M059J (cell line): ENCODE measurements around the gene BMI1. TPM values are rescaled to one million over a fixed set of nuclear protein-coding genes. Genes with fewer than 3 reads are reported as not detected.

Experiments
- DNase-seq: peaks from one replicate; pipeline ENCODE4 v3.0.0-alpha.2; 2012; ENCODE audit warnings: low read depth
- total RNA-seq: library from RNA; depleted of rRNA; stranded (reverse); fragments of >200 nt; shearing (Covaris generic); gene quantifications from 2 replicates; pipeline ENCODE4 v1.2.3, GENCODE V29; 2014

The BMI1 gene
- total RNA-seq, 1 experiment from 2014 or later, result 34.2 TPM

DNA sequence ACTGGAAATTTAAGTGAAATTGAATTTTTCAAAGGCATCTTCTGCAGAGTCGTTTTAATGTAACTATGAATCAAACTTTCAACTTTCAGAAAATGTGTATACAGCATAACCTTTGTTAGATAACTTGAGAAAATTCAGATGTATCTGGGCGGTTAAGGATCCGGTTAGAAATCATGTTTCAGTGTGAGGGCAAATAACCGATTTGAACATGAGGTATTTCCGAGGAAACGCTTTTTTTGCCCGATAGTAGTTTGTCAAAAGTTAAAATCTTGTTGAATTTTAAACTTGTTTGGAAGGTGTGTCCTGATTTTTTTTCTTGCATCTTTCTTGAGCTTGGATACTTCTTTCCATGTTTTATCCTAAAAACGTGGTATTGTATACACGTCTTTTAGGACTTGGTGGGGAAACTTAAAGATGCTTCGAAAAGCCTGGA is 1.3 kb upstream of the BMI1 start:
- no peak for DNase-seq

DNA sequence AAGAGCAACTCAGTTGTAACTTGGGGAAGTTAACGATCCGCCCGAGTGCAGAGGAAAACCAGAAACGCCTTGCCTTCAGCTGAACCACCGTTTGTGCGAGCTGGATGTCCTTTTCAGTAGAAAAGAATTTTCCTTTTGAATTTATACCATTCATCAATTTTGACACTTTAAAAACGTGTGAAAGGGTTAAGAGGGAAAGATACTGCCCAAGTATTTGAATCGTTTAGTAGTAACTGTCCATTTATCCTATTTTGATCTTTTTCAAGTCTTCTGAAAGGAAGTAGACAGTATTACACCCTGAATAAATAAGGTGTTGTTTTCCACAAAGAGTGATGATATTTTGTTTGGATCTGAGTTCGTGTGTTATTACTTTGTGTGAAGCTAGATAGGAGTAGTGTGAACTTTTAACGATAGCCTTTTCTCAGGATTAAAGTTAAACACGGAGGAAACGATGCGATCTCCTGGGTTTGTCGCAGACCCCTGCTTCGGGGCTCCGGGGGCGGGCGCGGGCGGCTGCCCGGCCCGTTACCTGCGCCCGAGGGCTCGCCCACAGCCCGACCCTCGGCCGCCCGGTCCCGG is 830 bp upstream of the BMI1 start:
- no peak for DNase-seq

DNA sequence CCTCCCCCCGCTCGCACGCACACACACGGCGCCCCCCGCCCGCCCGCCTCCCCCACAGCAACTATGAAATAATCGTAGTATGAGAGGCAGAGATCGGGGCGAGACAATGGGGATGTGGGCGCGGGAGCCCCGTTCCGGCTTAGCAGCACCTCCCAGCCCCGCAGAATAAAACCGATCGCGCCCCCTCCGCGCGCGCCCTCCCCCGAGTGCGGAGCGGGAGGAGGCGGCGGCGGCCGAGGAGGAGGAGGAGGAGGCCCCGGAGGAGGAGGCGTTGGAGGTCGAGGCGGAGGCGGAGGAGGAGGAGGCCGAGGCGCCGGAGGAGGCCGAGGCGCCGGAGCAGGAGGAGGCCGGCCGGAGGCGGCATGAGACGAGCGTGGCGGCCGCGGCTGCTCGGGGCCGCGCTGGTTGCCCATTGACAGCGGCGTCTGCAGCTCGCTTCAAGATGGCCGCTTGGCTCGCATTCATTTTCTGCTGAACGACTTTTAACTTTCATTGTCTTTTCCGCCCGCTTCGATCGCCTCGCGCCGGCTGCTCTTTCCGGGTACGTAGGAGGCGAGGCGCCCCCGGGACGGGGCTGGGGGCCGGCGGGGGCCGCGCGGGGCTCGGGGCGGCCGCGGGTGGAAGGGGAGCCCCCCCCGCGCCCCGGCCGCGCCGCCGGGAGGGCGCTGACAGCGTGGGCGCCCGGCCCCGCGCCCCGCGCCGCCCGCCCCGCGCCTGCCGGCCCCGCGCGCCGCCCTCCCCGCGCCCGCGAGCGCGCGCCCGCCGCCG is 441 bp downstream of the BMI1 start:
- peak; percentile 50 for DNase-seq

DNA sequence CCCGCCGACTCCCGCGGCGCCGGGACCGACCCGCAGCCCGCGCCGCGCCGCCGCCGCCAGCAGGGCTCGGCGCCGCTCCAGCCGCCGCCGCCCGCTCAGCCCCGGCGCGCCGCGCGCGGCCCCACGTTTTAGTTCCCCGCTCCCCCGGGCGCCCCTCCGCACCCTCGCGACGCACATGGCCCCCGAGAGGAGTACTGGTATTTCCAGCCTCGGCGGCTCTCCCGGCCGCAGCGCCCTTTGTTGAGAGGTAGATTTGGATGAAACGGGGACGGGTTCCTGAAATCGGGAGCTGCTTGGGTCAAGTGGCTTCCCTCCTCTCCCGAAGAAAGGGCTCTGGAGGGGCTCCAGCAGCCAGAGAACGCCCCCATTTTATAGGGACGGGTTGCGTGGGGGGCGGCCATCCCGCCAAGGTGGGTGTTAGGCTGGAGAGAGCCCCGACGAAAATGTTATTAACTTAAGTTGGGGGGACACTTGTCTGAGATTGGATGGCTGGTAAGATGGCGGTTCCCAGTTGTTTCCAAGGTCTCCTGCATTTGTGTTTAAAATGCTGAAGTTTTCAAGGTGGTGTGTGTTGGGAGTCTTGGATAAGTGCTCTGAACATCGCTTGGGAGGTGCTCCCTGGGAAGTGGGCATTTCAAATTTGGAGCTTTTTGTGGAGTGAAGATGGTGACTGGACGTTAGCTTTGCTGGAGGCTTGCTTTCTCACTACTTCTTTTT is 1.2 kb downstream of the BMI1 start:
- no peak for DNase-seq

DNA sequence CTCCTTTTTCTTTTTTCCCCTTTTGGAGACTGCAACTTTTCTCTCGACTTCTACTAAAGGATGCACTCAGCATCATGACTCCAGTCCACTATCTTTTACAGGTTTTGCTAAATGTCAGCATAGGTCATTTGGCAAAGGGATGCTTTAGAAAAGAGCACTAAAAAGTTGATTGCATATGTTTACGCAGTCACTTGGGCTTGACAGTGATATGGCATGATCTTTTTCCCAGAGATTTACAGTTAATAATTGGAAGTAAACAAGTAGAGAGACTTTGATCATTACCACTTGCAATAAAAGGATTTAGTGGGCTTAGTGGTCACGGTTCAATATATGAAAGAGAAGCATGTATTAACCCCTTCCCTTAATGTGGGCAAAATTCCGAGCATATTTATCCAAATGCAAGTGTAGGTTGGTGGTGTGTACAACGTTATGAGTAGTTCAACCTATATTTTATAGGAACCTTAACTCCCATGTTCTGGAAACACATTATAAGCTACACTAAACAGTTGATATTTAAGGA is 1.8 kb downstream of the BMI1 start:
- no peak for DNase-seq

DNA sequence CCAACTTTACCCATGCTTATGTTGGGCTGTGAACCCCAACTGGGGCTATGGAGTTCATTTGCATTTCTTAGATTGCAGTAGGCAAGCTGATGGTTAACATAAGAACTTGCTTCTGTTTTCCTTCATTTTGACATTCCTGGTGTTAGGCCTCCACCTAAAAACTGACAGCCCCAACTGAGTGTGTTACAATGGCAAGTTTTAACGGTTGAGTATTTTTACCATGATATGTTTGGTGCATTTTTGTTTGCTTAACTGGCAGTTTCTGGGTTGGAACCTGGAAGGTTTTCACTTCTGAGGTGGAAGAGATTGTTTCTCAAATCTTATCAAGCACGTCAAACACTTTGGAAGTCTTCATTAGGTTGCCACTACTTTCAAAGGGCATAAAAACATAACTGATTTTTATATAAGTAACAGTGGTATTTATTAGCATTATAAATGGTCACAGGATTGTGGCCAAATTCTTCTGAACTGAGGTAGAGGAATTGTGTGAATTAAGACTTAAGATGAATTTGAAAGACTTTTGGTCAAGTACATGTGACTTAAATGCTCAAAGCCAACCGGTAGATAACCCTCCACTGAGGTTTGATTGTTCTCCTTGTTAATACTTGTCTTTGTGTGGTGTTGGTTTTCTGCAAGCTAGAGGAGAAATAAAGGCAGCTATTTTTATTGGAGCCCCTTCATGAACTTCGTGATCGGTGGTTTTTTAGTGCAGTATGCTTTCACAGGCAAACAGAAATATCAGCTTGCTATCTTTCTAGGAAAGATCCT is 2.8 kb downstream of the BMI1 start:
- DNase-seq, result no peak

DNA sequence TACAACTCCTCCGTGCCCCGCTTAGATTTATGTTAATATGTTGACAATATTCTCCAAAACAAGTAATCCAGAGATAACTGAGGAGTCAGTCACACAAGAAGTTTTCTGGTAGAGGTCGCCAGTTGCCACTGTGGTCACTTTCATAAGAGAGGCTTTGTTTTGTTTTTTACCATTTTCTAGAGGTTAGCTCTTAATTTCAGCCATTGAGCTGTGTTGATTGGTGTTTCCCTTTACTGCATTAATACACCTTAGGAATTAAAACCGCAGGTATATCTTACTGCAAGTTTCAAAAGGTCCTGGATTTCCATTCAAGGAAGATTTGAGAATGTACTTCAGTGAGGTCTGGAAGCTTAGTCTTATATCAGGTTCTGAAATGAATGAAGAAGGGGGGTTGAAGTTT is 3.5 kb downstream of the BMI1 start:
- no peak for DNase-seq

DNA sequence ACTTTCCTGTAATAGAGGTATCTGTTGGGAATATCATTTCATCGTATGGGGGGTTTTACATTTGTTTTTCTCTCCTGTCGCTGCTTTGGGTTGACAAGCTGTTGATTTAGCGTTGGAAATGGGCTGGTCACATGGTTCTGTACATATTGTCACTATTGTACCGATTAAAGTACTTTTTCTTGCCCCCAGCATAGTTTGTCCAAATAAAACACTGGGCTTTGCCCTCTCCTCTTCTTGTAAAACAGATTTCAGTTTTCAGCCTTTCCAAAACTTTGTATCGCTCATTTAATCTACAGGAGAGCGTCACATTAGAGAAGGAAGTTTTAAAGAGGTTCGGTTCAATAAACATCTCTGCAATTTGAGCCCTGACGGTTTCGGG is 4.0 kb downstream of the BMI1 start:
- no peak for DNase-seq

DNA sequence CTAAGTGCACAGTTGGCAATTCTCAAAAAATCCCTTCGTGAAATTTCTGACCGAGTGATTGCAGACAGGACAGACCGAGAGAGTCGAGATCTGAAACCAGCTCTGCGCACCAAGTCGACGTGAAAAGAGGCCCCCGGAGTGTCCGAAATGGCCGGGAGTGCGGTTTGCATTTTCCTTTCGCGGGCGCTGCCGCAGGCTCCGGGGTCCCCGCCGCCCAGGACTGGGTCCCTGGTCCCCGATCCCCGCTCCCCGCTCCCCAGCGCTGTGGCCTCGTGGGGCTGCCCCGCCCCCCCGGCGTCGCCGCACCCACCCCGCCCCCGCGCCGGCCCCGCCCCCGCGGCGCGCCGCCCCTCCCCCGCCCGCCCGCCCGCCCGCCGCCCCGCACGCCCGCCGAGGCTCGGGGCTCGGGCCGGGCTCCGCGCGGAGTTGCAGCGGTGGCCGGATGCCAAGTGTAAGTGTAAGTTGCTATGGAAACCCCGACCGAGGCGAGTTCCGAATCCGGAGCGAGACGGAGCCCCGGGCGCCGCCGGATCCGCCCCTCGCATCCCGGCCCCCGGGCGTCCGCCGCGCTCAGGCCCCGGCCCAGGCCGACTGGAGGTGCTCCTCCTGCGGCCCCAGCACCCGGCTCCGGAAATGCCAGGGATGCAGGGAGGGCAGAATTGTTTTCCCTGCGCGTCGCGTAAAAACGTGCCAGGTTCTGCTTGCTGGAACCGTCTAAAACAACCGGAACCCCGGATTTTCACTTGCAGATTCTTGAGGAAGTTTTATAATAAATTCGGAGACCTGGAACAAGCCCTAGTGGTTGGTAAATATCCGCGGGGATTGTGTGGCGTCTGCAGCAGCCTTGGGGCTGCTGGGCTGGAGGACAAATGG is 4.6 kb downstream of the BMI1 start:
- DNase-seq, result peak; percentile 57

DNA sequence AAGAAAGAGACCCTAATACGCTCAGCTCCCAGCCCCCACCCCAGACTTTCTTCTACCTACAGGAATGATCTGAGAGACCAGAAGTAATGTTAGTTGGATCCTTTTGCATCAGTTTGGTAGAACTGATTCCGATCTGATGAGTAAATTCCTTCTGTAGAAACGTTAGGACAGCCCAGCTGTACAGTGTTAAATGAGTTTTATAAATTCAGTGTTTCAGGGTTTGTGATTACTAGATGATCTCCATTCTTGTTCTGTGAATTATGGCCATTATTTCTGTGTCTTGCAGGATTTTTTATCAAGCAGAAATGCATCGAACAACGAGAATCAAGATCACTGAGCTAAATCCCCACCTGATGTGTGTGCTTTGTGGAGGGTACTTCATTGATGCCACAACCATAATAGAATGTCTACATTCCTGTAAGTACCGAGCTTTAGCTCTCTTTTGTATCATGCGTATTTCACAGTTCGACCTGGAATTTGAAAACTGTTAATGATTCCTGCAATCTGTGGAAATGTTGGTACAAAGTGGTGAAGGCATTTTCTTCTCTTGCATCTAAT is 5.3 kb downstream of the BMI1 start:
- DNase-seq, result no peak

DNA sequence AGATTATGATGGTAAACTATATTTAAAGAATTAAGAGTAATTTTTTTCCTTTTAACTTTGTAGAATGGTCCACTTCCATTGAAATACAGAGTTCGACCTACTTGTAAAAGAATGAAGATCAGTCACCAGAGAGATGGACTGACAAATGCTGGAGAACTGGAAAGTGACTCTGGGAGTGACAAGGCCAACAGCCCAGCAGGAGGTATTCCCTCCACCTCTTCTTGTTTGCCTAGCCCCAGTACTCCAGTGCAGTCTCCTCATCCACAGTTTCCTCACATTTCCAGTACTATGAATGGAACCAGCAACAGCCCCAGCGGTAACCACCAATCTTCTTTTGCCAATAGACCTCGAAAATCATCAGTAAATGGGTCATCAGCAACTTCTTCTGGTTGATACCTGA is 8.3 kb downstream of the BMI1 start:
- no peak for DNase-seq

DNA sequence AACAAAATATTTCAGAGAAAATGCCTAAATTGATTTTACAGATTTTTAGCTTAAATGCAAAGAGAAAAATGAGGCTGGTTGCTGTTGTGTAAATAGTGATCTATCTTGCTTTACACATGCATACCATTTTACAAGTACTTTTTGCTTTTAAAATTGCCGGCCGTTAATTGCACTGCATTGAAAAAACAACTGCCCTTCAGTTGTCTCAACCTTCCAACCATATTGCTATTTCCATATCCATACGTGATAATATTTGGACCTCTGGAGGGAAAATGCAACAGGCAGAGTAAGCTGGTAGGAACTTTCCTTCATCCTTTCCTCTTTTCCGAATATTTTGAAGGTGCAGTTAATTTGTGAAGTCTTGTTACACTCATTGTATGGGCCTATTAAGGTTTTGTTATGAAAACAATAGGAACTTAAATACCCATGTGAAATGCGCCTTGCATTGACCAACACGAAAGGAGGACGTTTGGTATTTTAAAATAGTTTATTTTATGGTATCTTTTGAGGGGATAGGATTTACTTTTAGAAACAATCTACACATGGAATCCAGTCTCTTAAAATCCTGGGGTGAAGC is 11.3 kb downstream of the BMI1 start:
- DNase-seq, result no peak

DNA sequence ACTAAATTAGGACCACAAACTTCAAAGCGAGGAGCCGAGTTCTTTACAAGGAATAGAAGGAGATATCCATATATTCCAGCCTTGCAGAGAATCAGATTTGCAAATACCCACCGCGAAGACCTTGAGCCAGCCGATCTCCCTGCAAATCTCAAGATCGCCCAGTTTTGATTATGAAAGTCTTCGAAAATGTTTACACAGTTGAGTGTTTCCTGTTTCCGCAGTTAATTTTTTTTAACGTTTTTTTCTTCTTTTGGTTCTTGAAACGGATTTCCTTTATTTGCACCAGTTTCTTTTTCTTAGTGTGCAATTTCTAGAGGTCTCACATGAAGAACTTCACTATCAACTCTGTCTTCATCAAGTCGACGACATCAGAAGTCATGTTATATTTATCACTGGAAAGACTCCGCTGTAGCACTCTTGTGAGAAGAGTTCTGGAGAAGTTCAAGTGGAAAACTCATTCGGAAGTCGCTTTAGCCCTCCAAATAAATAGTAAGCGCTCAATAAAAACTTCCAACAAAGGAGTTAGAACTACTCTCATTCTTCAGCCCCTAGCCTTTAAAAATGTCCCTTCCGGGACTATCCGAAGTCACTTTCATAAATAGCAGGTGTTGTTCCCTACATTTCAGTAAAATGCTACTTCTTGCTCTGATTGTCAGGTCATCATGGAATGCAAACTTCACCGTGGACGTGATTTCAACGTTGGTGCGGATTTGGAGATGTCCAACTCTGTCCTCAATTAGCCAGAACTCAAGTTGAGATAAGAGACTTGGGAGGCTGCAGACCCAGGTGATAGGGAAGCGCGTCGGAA is 12.5 kb downstream of the BMI1 start:
- DNase-seq, result no peak

DNA sequence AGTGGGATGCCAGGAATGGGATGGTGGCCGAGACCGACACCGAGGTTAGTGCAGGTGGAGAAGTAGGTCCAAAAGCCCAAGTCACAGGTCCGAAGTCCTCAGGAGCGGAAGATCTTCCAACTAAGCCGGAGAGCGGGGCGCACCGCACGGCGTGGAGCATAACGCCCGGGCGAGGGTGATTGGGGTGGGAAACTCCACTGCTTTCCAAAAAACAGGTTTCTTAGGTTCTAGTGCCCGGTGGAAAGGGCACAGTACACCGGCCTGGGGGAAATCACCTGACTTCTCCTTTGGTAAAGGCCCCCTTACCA is 13.0 kb downstream of the BMI1 start:
- no peak for DNase-seq

DNA sequence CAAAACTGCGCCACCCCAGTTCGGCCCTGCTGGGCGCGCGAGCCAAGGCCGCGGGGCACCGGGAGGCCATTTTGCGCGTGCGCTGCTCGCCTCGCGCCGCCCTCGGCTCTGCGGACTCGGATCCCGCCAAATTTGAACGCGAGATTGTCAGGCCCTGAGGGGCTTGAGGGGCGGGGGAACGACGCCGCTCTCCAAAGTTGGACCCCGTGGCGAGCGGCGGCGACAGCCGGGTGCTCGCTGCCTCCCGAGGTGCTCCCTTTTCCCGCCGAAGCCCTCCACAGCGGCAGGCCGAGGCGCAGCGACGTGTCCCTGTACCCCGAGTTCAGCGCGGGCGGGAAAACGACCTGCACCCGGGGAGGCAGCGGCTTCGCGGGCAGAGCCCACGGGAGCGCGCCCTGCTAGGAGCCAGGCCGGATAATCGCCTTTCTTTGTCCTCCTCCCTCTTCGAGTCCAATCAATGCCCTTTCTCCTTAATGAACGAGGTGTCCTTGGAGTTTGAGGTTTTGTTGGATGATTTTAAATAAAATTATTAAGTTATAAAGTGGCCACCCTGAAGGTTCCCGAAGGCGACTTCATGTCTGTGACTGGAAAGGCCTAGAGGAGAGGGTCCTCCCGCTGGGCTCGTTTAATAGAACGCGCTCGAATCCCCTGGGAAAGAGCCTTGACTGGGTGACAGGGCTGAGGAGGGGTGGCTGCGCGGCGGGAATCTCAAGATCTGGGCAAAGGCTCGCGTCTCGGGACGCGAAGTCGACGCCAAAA is 13.7 kb downstream of the BMI1 start:
- no peak for DNase-seq

DNA sequence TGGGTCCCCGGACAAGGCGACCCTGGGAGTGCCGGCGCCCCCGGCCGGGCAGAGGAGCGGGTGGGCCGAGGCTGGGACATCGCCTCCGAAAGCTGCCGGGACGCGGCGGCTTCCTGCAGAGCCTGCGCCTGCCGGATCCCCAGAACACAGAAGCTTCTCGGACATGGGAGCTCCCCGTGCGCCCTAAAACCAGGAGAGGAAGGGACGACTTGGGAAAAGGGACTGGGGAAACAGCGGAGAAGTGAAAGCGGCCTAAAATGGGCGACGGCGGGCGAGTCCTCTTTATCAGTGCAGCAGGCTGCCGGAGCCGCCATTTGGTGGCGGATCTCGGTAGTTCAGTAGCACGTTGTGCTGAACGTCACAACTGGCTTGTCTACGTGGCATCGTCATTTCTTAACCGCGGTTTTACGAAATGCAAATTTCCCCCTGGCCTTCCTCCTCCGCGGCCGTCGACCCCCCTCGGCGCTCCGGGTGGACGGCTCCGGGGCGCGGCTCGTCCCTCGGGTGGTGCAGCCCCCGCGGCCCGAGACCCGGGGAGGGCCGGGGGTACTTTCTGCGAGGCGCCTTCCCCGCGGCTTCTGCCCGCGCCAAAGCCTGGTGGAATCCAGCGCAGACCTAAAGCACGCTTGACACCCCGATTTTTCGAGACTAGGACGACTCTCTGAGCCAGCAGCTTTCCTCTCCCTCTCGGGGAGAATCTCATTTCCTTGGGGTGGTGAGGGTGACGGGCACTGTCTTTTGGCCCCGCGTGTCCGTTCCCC is 14.5 kb downstream of the BMI1 start:
- DNase-seq, result no peak

DNA sequence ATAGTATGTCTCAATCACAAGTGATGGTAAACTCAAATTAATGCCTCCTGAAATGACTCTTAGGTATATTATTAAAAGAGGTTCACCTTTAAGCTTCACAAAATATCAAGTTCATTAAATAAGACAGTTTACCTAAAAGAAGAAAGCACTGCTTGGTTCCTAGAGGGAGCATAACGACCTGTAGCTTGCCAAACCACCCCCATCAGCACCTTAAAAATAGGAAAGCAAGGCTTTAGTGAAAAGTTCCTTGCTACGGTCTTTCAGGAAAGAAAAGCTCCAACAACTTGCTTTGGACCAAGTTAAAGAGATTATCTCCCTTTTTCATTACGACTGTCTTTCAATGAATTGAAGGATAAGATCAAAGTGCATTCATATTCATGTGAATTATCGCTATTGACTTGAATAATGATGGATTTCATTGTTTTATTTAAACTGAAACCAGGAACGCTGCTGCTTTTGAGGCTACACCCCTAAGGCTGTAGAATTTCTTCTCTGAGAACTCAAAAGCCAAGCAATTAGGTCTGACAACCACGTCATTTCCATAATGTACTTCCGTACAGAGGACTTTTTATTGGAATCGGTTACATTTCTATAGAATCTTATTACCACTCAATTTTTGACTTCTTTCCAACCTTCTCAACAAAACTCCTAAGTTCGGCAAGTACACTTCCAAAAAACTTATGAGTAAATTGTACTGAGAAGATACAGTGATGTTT is 17.4 kb downstream of the BMI1 start:
- DNase-seq, result no peak

DNA sequence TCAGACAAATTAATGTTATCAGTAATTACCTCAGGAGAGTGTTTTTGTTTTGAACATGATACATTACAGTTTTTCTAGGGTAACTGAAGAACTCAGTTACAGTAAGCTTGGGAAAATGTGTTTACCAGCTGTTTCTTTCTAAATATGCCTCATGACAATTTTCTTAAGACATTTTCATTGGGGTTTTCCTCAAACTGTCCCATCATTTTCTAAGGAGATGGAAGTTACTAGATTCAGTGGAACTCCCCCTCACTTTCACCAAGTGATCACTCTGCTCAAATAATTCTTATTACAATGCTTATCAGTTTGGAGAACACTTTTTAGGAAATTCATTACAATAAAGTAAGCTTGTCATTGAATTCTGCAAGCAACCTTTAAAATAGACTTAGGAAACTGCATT is 18.0 kb downstream of the BMI1 start:
- DNase-seq, result no peak
